Natural killer cell (primary cell): ENCODE measurements around the gene GJD4. TPM values are rescaled to one million over a fixed set of nuclear protein-coding genes. Genes with fewer than 3 reads are reported as not detected.

Source experiments
- ATAC-seq, 3 donors: fragments of 150-1000 bp in 2 of 3; fragments of 200-7000 bp in 1 of 3; cut with Tn5 transposase; 1 replicate in 1 of 3; 2 replicates in 2 of 3; pipeline ENCODE4 v1.10.0; 2021; ENCODE audit warnings: mild to moderate bottlenecking in 2 of 3, moderate library complexity in 2 of 3
- DNase-seq, 2 donors: peaks; one replicate each; pipeline versions ENCODE4 v3.0.0 to v3.0.0-alpha.2; 2013 to 2021; ENCODE audit warnings: mixed read lengths in 1 of 2
- H3K27ac ChIP-seq: one replicate; pipeline ENCODE4 v1.5.1; 2013; ENCODE audit warnings: mild to moderate bottlenecking, low read length
- H3K27me3 ChIP-seq: one replicate; pipeline ENCODE4 v1.6.1; 2013; ENCODE audit warnings: low read length; ENCODE audit not compliant: control insufficient read depth, insufficient read depth
- H3K36me3 ChIP-seq: one replicate; pipeline ENCODE4 v1.6.1; 2013; ENCODE audit warnings: low read length; ENCODE audit not compliant: control insufficient read depth, insufficient read depth
- H3K4me1 ChIP-seq: one replicate; pipeline ENCODE4 v1.6.1; 2013; ENCODE audit warnings: low read length; ENCODE audit not compliant: control insufficient read depth, insufficient read depth
- H3K4me3 ChIP-seq: one replicate; pipeline ENCODE4 v1.5.1; 2013; ENCODE audit warnings: low read length
- H3K9me3 ChIP-seq: one replicate; pipeline ENCODE4 v1.6.1; 2013; ENCODE audit warnings: low read length; ENCODE audit not compliant: control insufficient read depth, insufficient read depth
- H3K27ac Mint-ChIP-seq, 2 donors: one replicate each; pipeline ENCODE4 v1.8.0; 2022; ENCODE audit warnings: mild to moderate bottlenecking in 2 of 2, mixed read lengths in 2 of 2, moderate library complexity in 1 of 2
- H3K27me3 Mint-ChIP-seq, 2 donors: one replicate each; pipeline ENCODE4 v1.8.0; 2022; ENCODE audit warnings: low read depth in 2 of 2, mixed read lengths in 2 of 2
- H3K36me3 Mint-ChIP-seq: one replicate; pipeline ENCODE4 v1.8.0; 2022; ENCODE audit warnings: mixed read lengths
- H3K4me1 Mint-ChIP-seq, 2 donors: one replicate each; pipeline ENCODE4 v1.8.0; 2022; ENCODE audit warnings: mixed read lengths in 2 of 2
- H3K4me3 Mint-ChIP-seq: one replicate; pipeline ENCODE4 v1.8.0; 2022; ENCODE audit warnings: mild to moderate bottlenecking, moderate library complexity, mixed read lengths
- H3K9me3 Mint-ChIP-seq, 2 donors: one replicate each; pipeline ENCODE4 v1.8.0; 2022; ENCODE audit warnings: mixed read lengths in 2 of 2
- CTCF ChIP-seq: fragments of 200-600 bp; IDR thresholded peaks from one replicate; pipeline ENCODE4 v1.8.0; 2022; ENCODE audit warnings: antibody characterized with exemption
- WGBS: methylation state at CpG from one replicate; pipeline ENCODE4 v1.1.7; 2013; ENCODE audit warnings: missing lambda C conversion rate; ENCODE audit not compliant: insufficient coverage; 5-methylcytosine and 5-hydroxymethylcytosine counted together
- intact Hi-C: fragments of 100-400 bp; cut with micrococcal nuclease; formaldehyde crosslinking; loops from one replicate; pipeline ENCODE4 v1.14.2; 2022
- total RNA-seq, 4 donors: library from RNA; stranded (reverse); fragments of 120-200 nt in 1 of 4; gene quantifications; one replicate each; pipeline versions ENCODE4 v1.2.3 to v1.2.4, GENCODE V29; 2013 to 2022

Gene GJD4
- total RNA-seq, 3 donors from 2014 or later (not counting 1 experiment from before 2014, with no cell fraction given) = not detected

- H3K4me3 ChIP-seq = peak overlapping the region; percentile 29
- Mint-ChIP-seq H3K9me3 (no peaks in the 10 kb centered on the region), H3K27me3 (peaks cover 19 to 20% of the 10 kb centered on the region in 2 donors), H3K4me3 (peak overlapping the region; percentile 85), H3K27ac (peak overlapping the region in 1 of 2 donors; percentile 68), H3K4me1 (peaks cover 22 to 33% of the 10 kb centered on the region in 2 donors), H3K36me3 (no peaks in the 10 kb centered on the region)
- no peak for TF ChIP-seq CTCF
- DNase-seq (no peak), ATAC-seq (no peak)
- intact Hi-C loops = loop anchor here (10.0 kb wide), 1 partner anchor 518 kb away; the partner anchor contains the start of gene CREM
- no peaks in the 10 kb centered on the region for H3K36me3 ChIP-seq
- H3K9me3 ChIP-seq = no peaks in the 10 kb centered on the region
- no peak overlapping the region for H3K27ac ChIP-seq
- H3K4me1 ChIP-seq = peaks cover 35% of the 10 kb centered on the region
- WGBS = 3% methylated on average over 17 of the region's 17 CpGs
- H3K27me3 ChIP-seq = peaks cover 4% of the 10 kb centered on the region
Measured at GRCh38 chr10:35642793-35643114, 37.6 kb downstream of the GJD4 start.

- Histone ChIP-seq H3K4me1 (peaks cover 35% of the 10 kb centered on the region), H3K9me3 (no peaks in the 10 kb centered on the region), H3K27ac (no peak overlapping the region), H3K36me3 (no peaks in the 10 kb centered on the region), H3K27me3 (peaks cover 4% of the 10 kb centered on the region), H3K4me3 (peak overlapping the region; percentile 29)
- Mint-ChIP-seq H3K27ac (peak overlapping the region; percentile 19), H3K27me3 (peaks cover 15% of the 10 kb centered on the region in 2 donors), H3K9me3 (no peaks in the 10 kb centered on the region), H3K4me3 (peak overlapping the region; percentile 85), H3K4me1 (peaks cover 22 to 33% of the 10 kb centered on the region in 2 donors), H3K36me3 (no peaks in the 10 kb centered on the region)
- intact Hi-C loops = loop anchor here (10.0 kb wide), 1 partner anchor 519 kb away; the partner anchor contains the start of gene CREM
- ATAC-seq (peak in 1 of 3 donors; percentile 8), DNase-seq (peak; percentile 22 to 34)
- no peak for TF ChIP-seq CTCF
- under 1% methylated on average over 42 of the region's 42 CpGs for WGBS
Measured at GRCh38 chr10:35643151-35644049, 38.3 kb downstream of the GJD4 start.

- Histone ChIP-seq H3K27me3 (no peaks in the 10 kb centered on the region), H3K36me3 (no peaks in the 10 kb centered on the region), H3K27ac (no peak overlapping the region), H3K9me3 (no peaks in the 10 kb centered on the region), H3K4me1 (peaks cover 33% of the 10 kb centered on the region), H3K4me3 (peak overlapping the region; percentile 29)
- H3K4me3 Mint-ChIP-seq = peak overlapping the region; percentile 85
- peak in 1 of 2 donors; percentile 25 for DNase-seq
- H3K36me3 Mint-ChIP-seq = no peaks in the 10 kb centered on the region
- H3K27me3 Mint-ChIP-seq = peaks cover 15% of the 10 kb centered on the region in 2 donors
- TF ChIP-seq CTCF = no peak
- intact Hi-C loops = loop anchor here (10.0 kb wide), 1 partner anchor 519 kb away; the partner anchor contains the start of gene CREM
- H3K4me1 Mint-ChIP-seq = peaks cover 22 to 33% of the 10 kb centered on the region in 2 donors
- WGBS = 18% methylated on average over 10 of the region's 13 CpGs
- ATAC-seq = no peak
- no peaks in the 10 kb centered on the region for H3K9me3 Mint-ChIP-seq
- peak overlapping the region; percentile 19 for H3K27ac Mint-ChIP-seq
Measured at GRCh38 chr10:35644050-35644950, 39.2 kb downstream of the GJD4 start.
